ENCODE measurements around the gene MAP3K2.

Gene MAP3K2

GRCh38 chr2:127388423-127389164 lies 819 bp upstream of the MAP3K2 start:
- no peaks in the 10 kb centered on the region for H3K9me3 ChIP-seq (ENCODE audit: control insufficient read depth in 1 of 2, low read length in 2 of 2)
- H3K27me3 ChIP-seq (ENCODE audit: low read depth, low read length), result no peaks in the 10 kb centered on the region
- H3K4me1 ChIP-seq (ENCODE audit: control insufficient read depth in 1 of 2, insufficient read depth in 2 of 2, low read length in 2 of 2), result peaks cover 12 to 16% of the 10 kb centered on the region in 2 donors
- peak overlapping the region; percentile 95 for H3K27ac ChIP-seq (ENCODE audit: low read length)
- H3K36me3 ChIP-seq (ENCODE audit: control insufficient read depth in 1 of 2, insufficient read depth in 2 of 2, low read length in 2 of 2), result peaks cover 0 to 5% of the 10 kb centered on the region in 2 donors
- peak overlapping the region; percentile 63 to 82 for H3K4me3 ChIP-seq (ENCODE audit: low read depth in 1 of 2, low read length in 2 of 2)

- Histone ChIP-seq H3K27me3 (ENCODE audit: low read depth, low read length) (no peaks in the 10 kb centered on the region), H3K9me3 (ENCODE audit: control insufficient read depth in 1 of 2, low read length in 2 of 2) (no peaks in the 10 kb centered on the region), H3K36me3 (ENCODE audit: control insufficient read depth in 1 of 2, insufficient read depth in 2 of 2, low read length in 2 of 2) (peaks cover 0 to 5% of the 10 kb centered on the region in 2 donors), H3K4me1 (ENCODE audit: control insufficient read depth in 1 of 2, insufficient read depth in 2 of 2, low read length in 2 of 2) (peaks cover 16 to 18% of the 10 kb centered on the region in 2 donors), H3K27ac (ENCODE audit: low read length) (peak overlapping the region; percentile 66), H3K4me3 (ENCODE audit: low read depth in 1 of 2, low read length in 2 of 2) (peak overlapping the region; percentile 75 to 82)
Observed at GRCh38 chr2:127386764-127387654, 766 bp downstream of the MAP3K2 start.

- Histone ChIP-seq H3K4me1 (ENCODE audit: control insufficient read depth in 1 of 2, insufficient read depth in 2 of 2, low read length in 2 of 2) (peaks cover 16 to 23% of the 10 kb centered on the region in 2 donors), H3K27me3 (ENCODE audit: low read depth, low read length) (no peaks in the 10 kb centered on the region), H3K36me3 (ENCODE audit: control insufficient read depth in 1 of 2, insufficient read depth in 2 of 2, low read length in 2 of 2) (peaks cover 0 to 5% of the 10 kb centered on the region in 2 donors), H3K4me3 (ENCODE audit: low read depth in 1 of 2, low read length in 2 of 2) (peak overlapping the region; percentile 75 to 82), H3K27ac (ENCODE audit: low read length) (peak overlapping the region; percentile 66), H3K9me3 (ENCODE audit: control insufficient read depth in 1 of 2, low read length in 2 of 2) (no peaks in the 10 kb centered on the region)
Observed at GRCh38 chr2:127386246-127386645, 1.5 kb downstream of the MAP3K2 start.

GRCh38 chr2:127384529-127384928 lies 3.2 kb downstream of the MAP3K2 start:
- Histone ChIP-seq H3K4me1 (ENCODE audit: control insufficient read depth in 1 of 2, insufficient read depth in 2 of 2, low read length in 2 of 2) (peaks cover 16 to 29% of the 10 kb centered on the region in 2 donors), H3K36me3 (ENCODE audit: control insufficient read depth in 1 of 2, insufficient read depth in 2 of 2, low read length in 2 of 2) (peaks cover 0 to 5% of the 10 kb centered on the region in 2 donors), H3K27me3 (ENCODE audit: low read depth, low read length) (no peaks in the 10 kb centered on the region), H3K9me3 (ENCODE audit: control insufficient read depth in 1 of 2, low read length in 2 of 2) (no peaks in the 10 kb centered on the region), H3K4me3 (ENCODE audit: low read depth in 1 of 2, low read length in 2 of 2) (no peak overlapping the region), H3K27ac (ENCODE audit: low read length) (no peak overlapping the region)

DNA sequence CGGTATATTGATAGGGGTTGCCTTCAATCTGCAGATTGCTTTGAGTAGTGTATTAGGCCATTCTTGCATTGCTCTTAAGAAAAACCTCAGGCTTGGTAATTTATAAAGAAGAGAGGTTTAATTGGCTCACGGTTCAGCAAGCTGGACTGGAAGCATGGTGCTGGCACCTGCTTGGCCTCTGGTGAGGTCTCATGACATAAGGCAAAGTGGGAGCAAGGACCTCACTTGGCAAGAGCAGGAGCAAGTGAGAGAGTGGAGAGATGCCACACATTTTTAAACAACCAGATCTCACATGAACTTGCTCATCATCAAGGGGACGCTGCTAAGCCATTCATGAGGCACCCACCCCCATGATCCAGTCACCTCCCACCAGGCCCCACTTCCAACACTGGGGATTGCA lies 4.9 kb downstream of the MAP3K2 start:
- Histone ChIP-seq H3K27me3 (ENCODE audit: low read depth, low read length) (no peaks in the 10 kb centered on the region), H3K9me3 (ENCODE audit: control insufficient read depth in 1 of 2, low read length in 2 of 2) (no peaks in the 10 kb centered on the region), H3K27ac (ENCODE audit: low read length) (no peak overlapping the region), H3K36me3 (ENCODE audit: control insufficient read depth in 1 of 2, insufficient read depth in 2 of 2, low read length in 2 of 2) (peaks cover 0 to 5% of the 10 kb centered on the region in 2 donors), H3K4me1 (ENCODE audit: control insufficient read depth in 1 of 2, insufficient read depth in 2 of 2, low read length in 2 of 2) (peaks cover 8 to 29% of the 10 kb centered on the region in 2 donors), H3K4me3 (ENCODE audit: low read depth in 1 of 2, low read length in 2 of 2) (no peak overlapping the region)

GRCh38 chr2:127381762-127382161 lies 6.0 kb downstream of the MAP3K2 start:
- H3K27ac ChIP-seq (ENCODE audit: low read length), result no peak overlapping the region
- H3K27me3 ChIP-seq (ENCODE audit: low read depth, low read length), result no peaks in the 10 kb centered on the region
- peaks cover 8 to 29% of the 10 kb centered on the region in 2 donors for H3K4me1 ChIP-seq (ENCODE audit: control insufficient read depth in 1 of 2, insufficient read depth in 2 of 2, low read length in 2 of 2)
- H3K9me3 ChIP-seq (ENCODE audit: control insufficient read depth in 1 of 2, low read length in 2 of 2), result no peaks in the 10 kb centered on the region
- no peaks in the 10 kb centered on the region for H3K36me3 ChIP-seq (ENCODE audit: control insufficient read depth in 1 of 2, insufficient read depth in 2 of 2, low read length in 2 of 2)
- H3K4me3 ChIP-seq (ENCODE audit: low read depth in 1 of 2, low read length in 2 of 2), result no peak overlapping the region

- Histone ChIP-seq H3K9me3 (ENCODE audit: control insufficient read depth in 1 of 2, low read length in 2 of 2) (no peaks in the 10 kb centered on the region), H3K4me3 (ENCODE audit: low read depth in 1 of 2, low read length in 2 of 2) (no peak overlapping the region), H3K27me3 (ENCODE audit: low read depth, low read length) (no peaks in the 10 kb centered on the region), H3K4me1 (ENCODE audit: control insufficient read depth in 1 of 2, insufficient read depth in 2 of 2, low read length in 2 of 2) (peaks cover 0 to 20% of the 10 kb centered on the region in 2 donors), H3K36me3 (ENCODE audit: control insufficient read depth in 1 of 2, insufficient read depth in 2 of 2, low read length in 2 of 2) (no peaks in the 10 kb centered on the region), H3K27ac (ENCODE audit: low read length) (no peak overlapping the region)
Observed at GRCh38 chr2:127379712-127380355, 7.9 kb downstream of the MAP3K2 start.

- H3K36me3 ChIP-seq (ENCODE audit: control insufficient read depth in 1 of 2, insufficient read depth in 2 of 2, low read length in 2 of 2), result no peaks in the 10 kb centered on the region
- peaks cover 0 to 20% of the 10 kb centered on the region in 2 donors for H3K4me1 ChIP-seq (ENCODE audit: control insufficient read depth in 1 of 2, insufficient read depth in 2 of 2, low read length in 2 of 2)
- no peak overlapping the region for H3K4me3 ChIP-seq (ENCODE audit: low read depth in 1 of 2, low read length in 2 of 2)
- H3K27ac ChIP-seq (ENCODE audit: low read length), result no peak overlapping the region
- peaks cover 0 to under 1% of the 10 kb centered on the region in 2 donors for H3K9me3 ChIP-seq (ENCODE audit: control insufficient read depth in 1 of 2, low read length in 2 of 2)
- H3K27me3 ChIP-seq (ENCODE audit: low read depth, low read length), result no peaks in the 10 kb centered on the region
Observed at GRCh38 chr2:127378720-127379119, 9.1 kb downstream of the MAP3K2 start.

- H3K9me3 ChIP-seq (ENCODE audit: control insufficient read depth in 1 of 2, low read length in 2 of 2), result peaks cover 0 to 5% of the 10 kb centered on the region in 2 donors
- H3K27me3 ChIP-seq (ENCODE audit: low read depth, low read length), result no peaks in the 10 kb centered on the region
- no peaks in the 10 kb centered on the region for H3K36me3 ChIP-seq (ENCODE audit: control insufficient read depth in 1 of 2, insufficient read depth in 2 of 2, low read length in 2 of 2)
- peaks cover 0 to 15% of the 10 kb centered on the region in 2 donors for H3K4me1 ChIP-seq (ENCODE audit: control insufficient read depth in 1 of 2, insufficient read depth in 2 of 2, low read length in 2 of 2)
- no peak overlapping the region for H3K27ac ChIP-seq (ENCODE audit: low read length)
- H3K4me3 ChIP-seq (ENCODE audit: low read depth in 1 of 2, low read length in 2 of 2), result no peak overlapping the region
Observed at GRCh38 chr2:127377262-127377661, 10.5 kb downstream of the MAP3K2 start.

GRCh38 chr2:127376257-127376656 lies 11.5 kb downstream of the MAP3K2 start:
- H3K27me3 ChIP-seq (ENCODE audit: low read depth, low read length), result no peaks in the 10 kb centered on the region
- H3K9me3 ChIP-seq (ENCODE audit: control insufficient read depth in 1 of 2, low read length in 2 of 2), result peaks cover 0 to 5% of the 10 kb centered on the region in 2 donors
- peaks cover 0 to 10% of the 10 kb centered on the region in 2 donors for H3K4me1 ChIP-seq (ENCODE audit: control insufficient read depth in 1 of 2, insufficient read depth in 2 of 2, low read length in 2 of 2)
- no peak overlapping the region for H3K27ac ChIP-seq (ENCODE audit: low read length)
- H3K36me3 ChIP-seq (ENCODE audit: control insufficient read depth in 1 of 2, insufficient read depth in 2 of 2, low read length in 2 of 2), result no peaks in the 10 kb centered on the region
- H3K4me3 ChIP-seq (ENCODE audit: low read depth in 1 of 2, low read length in 2 of 2), result no peak overlapping the region
